DMS153 (cell line): ENCODE results near the gene PPIP5K1.

ENCODE experiments used
- DNase-seq: peaks from one replicate; lab custom pipeline; 2025; lab: John Stamatoyannopoulos, UW

PPIP5K1 gene

GRCh38 chr15:43488790-43489189, 101.2 kb downstream of the PPIP5K1 start:
- no peak for DNase-seq

- no peak for DNase-seq
Observed at GRCh38 chr15:43487271-43487895, 102.6 kb downstream of the PPIP5K1 start.

- DNase-seq: no peak
Observed at GRCh38 chr15:43484455-43484854, 105.6 kb downstream of the PPIP5K1 start.
